T-helper 2 cell treated with Interferon-gamma antibody and Interleukin-4, amounts not matched to agents 100 ng/mL and 5 ng/mL, for 36 hours (primary cell): Measurements from ENCODE around the gene ZNF260. TPM values are rescaled to one million over a fixed set of nuclear protein-coding genes. Genes with fewer than 3 reads are reported as not detected.
"Not testable (repeated sequence)": the region's sequence is repeated elsewhere in the genome, so short reads cannot be mapped to it uniquely, and the experiment has no call there.

Experiments used
- intact Hi-C: fragments of 100-400 bp; cut with micrococcal nuclease; formaldehyde crosslinking; loops from one replicate; pipeline ENCODE4 v1.15.1; 2023
- total RNA-seq: library from RNA; stranded (reverse); gene quantifications from 2 replicates; pipeline ENCODE4 v1.2.3, GENCODE V29; 2022

Gene ZNF260
- total RNA-seq, 1 donor from 2014 or later: 8.3 TPM

- intact Hi-C loops: not testable (repeated sequence)
Measured at GRCh38 chr19:36492689-36493453, 35.2 kb downstream of the ZNF260 start.

GRCh38 chr19:36490846-36491245 is 37.2 kb downstream of the ZNF260 start:
- intact Hi-C loops: not testable (repeated sequence)

- intact Hi-C loops: loop anchor here (1.0 to 2.0 kb wide), 12 partner anchors 38 to 721 kb away; partner anchors contain the start of genes ZFP14, ZFP82, ZNF260 and ZNF345
Measured at GRCh38 chr19:36489920-36490415, 38.1 kb downstream of the ZNF260 start.

GRCh38 chr19:36489118-36489919 is 38.8 kb downstream of the ZNF260 start, which contains the start of gene ZNF566:
Gene ZNF566, minus strand, starts transcription at chr19:36489561. Its CDS starts 13,004 bp downstream, at chr19:36476557.
- intact Hi-C loops: loop anchor here (1.0 to 2.0 kb wide), 12 partner anchors 39 to 721 kb away; partner anchors contain the start of genes ZFP14, ZFP82, ZNF260 and ZNF345

- intact Hi-C loops: loop anchor here (1.0 to 2.0 kb wide), 12 partner anchors 40 to 722 kb away; partner anchors contain the start of genes ZFP14, ZFP82, ZNF260 and ZNF345
Measured at GRCh38 chr19:36488846-36489117, 39.3 kb downstream of the ZNF260 start.

GRCh38 chr19:36488118-36488845 is 39.8 kb downstream of the ZNF260 start:
- intact Hi-C loops: loop anchor here (2.0 kb wide), 2 partner anchors 359 to 723 kb away; partner anchors contain the start of gene ZNF585B

GRCh38 chr19:36483653-36484052 is 44.4 kb downstream of the ZNF260 start:
- intact Hi-C loops: no loop called here

- intact Hi-C loops: no loop called here
Measured at GRCh38 chr19:36482876-36483275, 45.2 kb downstream of the ZNF260 start.

Other genes starting within 250 kb of the ZNF260 start
- 5.0 TPM in 2 replicates for gene ZFP14, start 149.1 kb downstream of the ZNF260 start, total RNA-seq
- gene ZFP82, start 109.6 kb downstream of the ZNF260 start, total RNA-seq: 4.3 and 4.6 TPM in 2 replicates
- 6.9 and 8.3 TPM in 2 replicates for gene ZNF566, start 38.7 kb downstream of the ZNF260 start, total RNA-seq
- gene ZNF529, start 45.0 kb upstream of the ZNF260 start, total RNA-seq: 14.9 and 17.0 TPM in 2 replicates
- gene ZNF382, start 77.0 kb upstream of the ZNF260 start, total RNA-seq: 10.4 and 13.4 TPM in 2 replicates
- 6.7 TPM in 2 replicates for gene ZNF461, start 138.6 kb upstream of the ZNF260 start, total RNA-seq
- gene ZNF567, start 159.3 kb upstream of the ZNF260 start, total RNA-seq: 8.9 and 9.2 TPM in 2 replicates
- gene ZNF850, start 244.5 kb upstream of the ZNF260 start, total RNA-seq: 5.6 and 5.9 TPM in 2 replicates